Transverse colon (tissue), 4 donors: ENCODE data around the gene ALPP.

Experiments used
- CTCF ChIP-seq, 5 experiments: fragments of 200-600 bp in 3 of 5; fragments of 450-650 bp in 2 of 5; sonication (generic) in 3 of 5; IDR thresholded peaks; 1 replicate in 2 of 5; 2 replicates in 3 of 5; pipeline ENCODE4 v1.5.1; 2016 to 2017; ENCODE audit warnings: antibody characterized with exemption in 5 of 5, inconsistent platforms in 3 of 5, mild to moderate bottlenecking in 2 of 5, moderate library complexity in 1 of 5
- POLR2AphosphoS5 ChIP-seq, 3 donors: sonication (generic); formaldehyde crosslinking; IDR thresholded peaks; one replicate each; pipeline ENCODE4 v1.6.1; 2016; ENCODE audit warnings: antibody characterized with exemption in 3 of 3

- TF ChIP-seq CTCF (IDR thresholded peaks at IDR 0.05) (no peak), POLR2AphosphoS5 (IDR thresholded peaks at IDR 0.05) (no peak)
These were observed 39.1 kb upstream of the ALPP start for GRCh38 chr2:232339121-232340081.
